Activated naive CD4-positive, alpha-beta T cell (primary cell): ENCODE measurements around the gene JADE2.

ENCODE experiments used
- DNase-seq, 4 experiments: peaks; one replicate each; lab custom pipeline; 2025; lab: John Stamatoyannopoulos, UW

The JADE2 gene

DNA sequence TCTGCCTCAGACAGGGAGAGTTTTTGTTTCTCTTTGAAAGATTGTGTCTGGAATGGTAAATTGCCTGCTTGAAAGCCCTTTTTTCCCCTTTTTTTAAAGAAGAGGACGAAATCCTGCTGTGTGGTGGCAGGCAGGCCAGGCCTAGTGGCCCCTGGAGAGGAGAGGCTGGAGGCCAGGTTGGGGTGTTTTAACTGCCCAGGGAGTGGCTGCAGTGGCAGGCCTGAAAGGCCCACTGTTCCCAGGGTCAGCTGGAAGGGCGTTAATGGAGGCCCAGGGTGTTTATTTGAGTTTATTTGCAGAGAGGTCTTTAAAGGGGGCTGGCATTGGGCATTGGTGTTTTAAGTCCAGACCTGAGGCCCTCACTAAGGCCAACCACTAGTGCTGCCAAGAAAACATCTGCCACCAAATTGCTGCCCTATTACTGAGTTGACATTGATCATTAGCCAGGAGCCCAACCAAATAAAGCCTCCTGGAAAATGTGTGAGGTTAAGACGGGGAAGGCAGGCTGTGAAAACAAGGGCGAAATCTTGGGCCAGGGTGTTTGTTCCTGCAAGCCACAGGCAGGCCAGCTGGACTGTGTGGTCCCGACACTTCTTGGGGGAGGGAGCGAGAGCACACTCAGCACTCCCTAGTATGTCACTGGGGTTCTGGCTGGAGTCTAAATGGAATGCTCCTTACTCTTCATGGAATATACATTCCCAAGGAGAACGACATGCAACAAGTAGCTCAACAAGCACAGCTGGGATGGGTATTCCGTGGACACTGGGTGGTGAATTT lies 5.0 kb downstream of the JADE2 start:
- DNase-seq: no peak

- DNase-seq: no peak
These were observed 7.8 kb downstream of the JADE2 start for GRCh38 chr5:134533115-134533815.

DNA sequence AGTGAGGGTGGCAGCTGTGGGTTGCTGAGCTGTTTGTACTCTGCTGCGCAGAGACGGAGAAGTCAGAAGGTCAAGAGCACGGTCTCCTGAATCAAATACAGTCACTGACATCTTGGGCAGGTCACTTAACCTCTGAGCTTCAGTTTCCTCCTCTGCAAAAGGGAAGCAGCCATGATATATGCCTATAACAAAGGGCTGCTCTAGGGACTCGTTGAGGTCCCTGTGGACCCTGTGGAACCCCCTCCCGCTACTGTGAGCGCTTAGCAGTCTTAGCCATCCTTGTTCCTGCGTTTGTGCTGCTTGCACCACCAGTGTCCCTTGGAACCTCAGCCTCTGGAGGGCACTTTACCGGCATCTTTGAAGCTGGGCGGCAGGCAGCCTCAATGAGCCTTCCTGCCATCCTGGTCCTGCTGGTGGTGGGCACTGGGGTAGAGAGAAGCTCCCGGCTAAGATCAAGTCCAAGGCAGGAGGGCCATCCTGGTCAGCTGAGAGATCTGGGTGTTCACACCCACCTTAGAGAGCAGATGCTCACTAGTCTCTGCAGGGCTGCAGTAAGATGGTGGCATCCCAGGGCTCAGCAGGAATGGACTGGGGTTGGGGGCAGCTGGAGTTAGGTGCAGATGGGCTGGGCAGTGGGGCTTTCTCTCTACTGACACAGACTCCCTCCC lies 8.7 kb downstream of the JADE2 start:
- DNase-seq: no peak

- DNase-seq: no peak
These were observed 9.2 kb downstream of the JADE2 start for GRCh38 chr5:134534726-134535110.

DNA sequence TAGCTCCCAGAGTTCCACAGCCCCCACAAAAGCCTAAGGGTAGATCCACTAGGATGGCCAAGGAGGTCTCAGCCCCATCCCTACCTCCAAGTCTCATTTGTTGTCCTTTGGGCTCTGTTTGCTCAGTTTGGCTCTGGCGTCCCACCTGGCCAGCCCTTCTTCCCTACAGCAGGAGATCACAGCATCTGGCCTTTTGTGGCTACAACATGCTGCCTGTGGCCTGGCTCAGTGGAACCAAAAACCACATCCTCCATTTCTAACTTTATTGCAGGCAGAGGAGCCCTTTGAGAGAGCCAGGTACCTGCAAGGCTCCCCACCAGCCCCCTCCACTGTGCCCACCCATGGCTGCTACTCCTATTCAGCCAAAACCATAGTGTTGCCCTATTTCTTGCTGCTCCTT lies 11.4 kb downstream of the JADE2 start:
- DNase-seq: no peak

DNA sequence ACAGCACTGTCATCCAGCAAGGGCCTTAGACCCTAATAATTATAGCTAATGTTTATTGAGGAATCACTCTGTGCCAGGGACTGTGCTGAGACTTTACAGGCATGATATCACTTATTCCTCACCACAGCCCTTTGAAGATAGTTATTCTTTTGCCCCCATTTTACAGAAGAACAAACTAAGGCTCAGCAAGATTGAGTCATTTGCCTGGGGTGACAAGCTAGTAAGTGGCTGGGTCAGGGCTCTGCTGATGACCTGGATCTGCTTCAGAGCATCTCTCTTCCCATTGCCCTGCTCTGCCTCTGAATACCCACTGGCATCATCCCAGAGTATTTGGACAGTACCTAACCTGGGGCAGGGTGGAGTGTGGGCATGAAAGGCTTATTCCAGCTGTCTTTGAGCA lies 11.8 kb downstream of the JADE2 start:
- no peak for DNase-seq

- DNase-seq: no peak
These were observed 12.8 kb downstream of the JADE2 start for GRCh38 chr5:134538296-134538695.

- no peak for DNase-seq
These were observed 14.3 kb downstream of the JADE2 start for GRCh38 chr5:134539732-134540131.

GRCh38 chr5:134540747-134541733 lies 15.6 kb downstream of the JADE2 start:
- DNase-seq: no peak

GRCh38 chr5:134541736-134542376 lies 16.4 kb downstream of the JADE2 start:
- no peak for DNase-seq

DNA sequence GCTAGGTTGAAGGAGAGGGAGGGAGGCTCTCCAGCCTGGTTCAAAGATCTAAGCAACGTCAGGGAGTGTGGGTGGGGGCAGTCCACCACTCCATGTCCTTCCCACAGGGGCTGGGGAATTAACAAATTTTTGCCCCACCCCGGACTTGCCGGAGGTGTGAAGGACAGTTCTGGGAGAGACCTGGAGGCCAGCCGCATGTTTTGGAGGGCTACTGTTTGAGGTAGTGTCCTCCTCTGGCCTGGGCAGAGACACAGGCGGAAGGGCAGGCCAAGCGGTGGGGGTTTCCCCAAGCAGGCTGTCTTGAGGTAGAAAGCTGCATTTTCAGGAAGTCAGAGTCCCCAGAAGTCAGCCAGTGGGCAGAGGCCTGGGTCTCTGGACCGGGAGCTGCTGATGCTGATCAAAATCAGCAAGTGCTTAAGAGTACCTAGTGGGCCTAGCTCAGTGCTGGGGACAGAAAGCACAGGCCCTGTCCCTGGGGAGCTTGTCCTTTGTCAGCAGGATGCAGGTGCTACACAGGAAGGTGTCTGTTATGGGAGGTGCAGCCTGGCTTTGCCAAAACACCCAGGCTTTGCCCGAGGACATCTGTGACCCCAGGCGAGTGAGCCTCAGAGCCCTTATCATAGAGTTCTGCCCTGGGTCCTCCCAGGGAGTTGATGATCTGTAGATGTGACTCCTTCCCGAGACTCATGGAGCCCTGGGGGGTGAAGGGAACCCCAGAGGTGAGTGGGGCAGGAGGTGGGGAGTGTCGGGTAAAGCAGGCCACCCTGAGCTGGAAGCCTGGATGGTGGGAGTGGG lies 18.5 kb downstream of the JADE2 start:
- no peak for DNase-seq

- no peak for DNase-seq
These were observed 19.8 kb downstream of the JADE2 start for GRCh38 chr5:134545070-134545868.

DNA sequence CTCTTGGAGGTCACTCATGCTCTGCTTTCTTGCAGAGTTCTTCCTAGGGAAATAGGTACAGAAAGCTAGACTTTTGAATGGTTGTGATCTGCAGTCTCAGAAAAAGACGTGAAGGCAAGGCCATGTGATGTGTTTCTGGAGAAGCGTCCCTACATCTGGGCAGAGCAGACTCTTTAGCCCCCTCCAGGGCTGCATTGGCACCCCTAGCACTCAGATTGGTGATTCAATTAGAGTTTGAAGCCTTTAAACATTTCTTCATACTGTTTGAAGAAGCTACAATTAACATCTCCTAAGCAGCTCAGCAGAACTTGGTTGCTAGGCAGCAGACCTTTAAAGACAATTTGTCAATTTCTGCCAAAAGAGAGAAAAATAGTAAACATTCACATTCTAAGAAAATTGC lies 21.6 kb downstream of the JADE2 start:
- DNase-seq: no peak

DNA sequence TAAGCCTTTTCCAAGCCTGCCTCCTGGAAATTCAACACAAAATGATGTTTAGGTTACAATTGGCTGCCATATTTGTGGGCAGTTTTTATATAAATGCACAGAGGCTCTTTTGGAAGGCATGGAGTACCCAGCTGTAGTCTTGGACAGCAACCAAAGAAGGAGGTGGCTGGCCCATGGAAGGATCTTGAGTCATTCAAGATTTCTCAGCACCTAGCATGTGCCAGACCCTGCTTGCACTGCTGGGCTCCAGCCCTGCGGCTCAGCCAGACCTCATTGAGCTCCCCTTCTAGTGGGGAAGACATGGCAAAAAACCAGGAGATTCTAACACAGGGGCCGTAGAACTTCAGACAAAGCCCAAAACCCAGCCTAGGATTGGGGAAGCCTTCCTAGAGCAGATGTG lies 22.1 kb downstream of the JADE2 start:
- DNase-seq: no peak

DNA sequence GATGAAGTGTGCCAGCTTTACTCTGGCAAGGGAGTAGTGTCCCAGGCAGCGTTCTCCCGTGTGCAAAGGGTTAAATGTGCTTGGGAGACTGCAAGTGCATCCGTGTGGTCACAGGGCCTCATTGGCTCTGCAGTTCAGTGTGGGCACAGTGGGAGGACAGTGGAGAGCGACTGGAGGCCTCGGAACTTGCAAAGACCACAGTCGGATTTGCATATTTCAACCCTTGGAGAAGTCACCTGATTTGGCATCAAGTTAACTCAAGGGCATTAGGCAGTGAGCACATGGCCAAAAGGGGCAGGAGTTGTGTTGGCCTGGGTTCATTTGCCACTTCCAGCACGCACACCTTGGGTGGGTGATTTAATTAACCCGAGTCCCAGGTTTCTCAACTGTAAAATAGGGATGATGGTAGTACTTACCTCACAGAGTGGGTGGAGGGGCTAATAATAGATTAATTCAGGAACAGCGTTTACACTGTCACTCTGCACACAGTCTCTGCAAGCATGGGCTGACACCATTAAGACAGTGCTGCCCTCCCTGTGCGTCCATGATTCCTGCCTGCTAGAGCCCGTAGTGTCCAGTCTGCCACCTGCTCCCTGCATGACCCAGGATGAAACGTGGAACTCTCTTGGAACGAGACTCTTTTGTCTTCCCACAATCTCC lies 22.7 kb downstream of the JADE2 start:
- no peak for DNase-seq

DNA sequence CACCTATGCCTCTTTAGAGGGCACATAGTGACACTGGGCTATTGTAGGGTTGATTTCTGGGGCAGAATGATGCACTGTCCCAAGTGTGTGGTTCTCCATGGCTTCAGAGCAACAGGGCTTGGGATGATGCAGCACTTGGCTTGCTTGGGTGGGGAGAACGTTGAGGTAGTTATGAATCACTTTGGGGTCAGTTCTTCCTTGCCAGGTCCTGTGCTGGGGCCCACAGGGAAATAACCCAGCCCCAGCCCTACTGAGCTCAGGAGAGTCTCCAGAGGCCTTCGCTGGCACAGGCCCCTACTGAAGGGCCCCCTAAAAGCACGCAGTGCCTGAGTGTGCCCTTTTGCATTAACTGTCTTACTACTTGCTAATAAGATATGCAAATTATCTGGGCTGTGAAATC lies 24.2 kb downstream of the JADE2 start:
- DNase-seq: no peak

DNA sequence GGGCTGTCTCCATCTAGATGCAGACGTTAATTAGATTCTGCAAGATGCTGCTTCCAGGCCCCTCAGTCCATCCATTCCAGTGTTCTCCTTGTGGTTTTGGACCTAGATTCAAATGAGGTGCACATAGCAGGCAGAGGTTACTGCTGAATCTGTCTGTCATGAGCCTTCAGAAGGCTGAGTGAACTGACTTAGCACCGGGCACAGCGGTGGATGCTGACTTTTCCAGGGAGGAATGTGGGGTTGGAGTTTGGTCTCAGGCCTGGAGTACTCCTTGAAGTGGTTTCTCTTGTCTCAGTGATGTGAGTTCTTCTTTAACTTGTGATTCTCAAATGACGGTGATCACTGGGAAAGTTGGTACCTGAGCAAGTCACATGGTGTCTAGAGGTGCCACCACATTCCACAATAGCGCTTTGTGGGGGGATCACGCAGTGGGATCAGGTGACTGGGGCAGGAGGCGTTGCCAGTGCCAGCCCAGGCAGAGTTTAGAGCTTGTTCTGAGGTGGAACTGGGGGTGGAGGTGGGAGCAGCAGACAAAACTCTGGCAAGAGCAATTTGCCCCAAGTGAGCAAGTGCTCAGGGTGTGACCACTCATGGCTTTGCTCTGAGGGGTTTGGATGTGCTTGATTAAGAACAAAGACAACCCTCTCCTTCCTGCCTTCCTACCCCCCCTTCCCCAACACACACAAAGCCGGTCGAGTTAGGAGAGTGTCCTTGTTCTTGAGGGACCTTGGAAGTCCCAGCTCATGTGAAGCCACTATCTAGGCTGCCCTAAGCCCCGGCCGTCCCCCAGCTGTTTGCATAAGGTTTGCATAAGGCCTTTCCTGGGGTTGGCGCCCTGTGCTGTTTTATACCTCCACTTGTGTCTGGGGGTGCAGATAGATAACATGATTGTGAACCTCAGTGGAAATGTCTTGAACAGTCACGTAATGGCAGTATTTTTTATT lies 25.1 kb downstream of the JADE2 start:
- no peak for DNase-seq

DNA sequence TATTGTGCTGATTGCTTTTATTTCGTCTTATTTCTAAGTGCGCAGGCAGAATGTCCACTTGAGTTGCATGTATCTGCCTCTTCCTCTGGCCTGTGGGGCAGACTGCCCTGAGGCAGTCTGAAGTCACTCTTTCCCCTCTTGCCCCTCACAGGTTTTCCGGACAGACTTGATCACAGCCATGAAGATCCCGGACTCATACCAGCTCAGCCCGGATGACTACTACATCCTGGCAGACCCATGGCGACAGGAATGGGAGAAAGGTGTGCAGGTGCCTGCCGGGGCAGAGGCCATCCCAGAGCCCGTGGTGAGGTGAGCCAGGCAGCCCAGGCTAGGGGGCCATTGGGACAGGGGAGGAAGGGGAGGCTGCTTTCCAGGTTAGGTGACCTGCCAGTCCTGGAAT lies 26.4 kb downstream of the JADE2 start:
- no peak for DNase-seq
